AG09319 (cell line): ENCODE data around the gene EYS.
"Not testable (repeated sequence)": the region's sequence is repeated elsewhere in the genome, so short reads cannot be mapped to it uniquely, and the experiment has no call there.

Experiments
- DNase-seq: peaks from one replicate; pipeline ENCODE4 v3.0.0-alpha.2; 2010; ENCODE audit warnings: low read depth; ENCODE audit errors: extremely low read depth
- CTCF ChIP-seq: IDR thresholded peaks from 2 replicates; pipeline ENCODE4 v1.5.1; 2011; ENCODE audit warnings: low read depth, mild to moderate bottlenecking, inconsistent platforms, low read length, moderate library complexity

EYS gene

DNA sequence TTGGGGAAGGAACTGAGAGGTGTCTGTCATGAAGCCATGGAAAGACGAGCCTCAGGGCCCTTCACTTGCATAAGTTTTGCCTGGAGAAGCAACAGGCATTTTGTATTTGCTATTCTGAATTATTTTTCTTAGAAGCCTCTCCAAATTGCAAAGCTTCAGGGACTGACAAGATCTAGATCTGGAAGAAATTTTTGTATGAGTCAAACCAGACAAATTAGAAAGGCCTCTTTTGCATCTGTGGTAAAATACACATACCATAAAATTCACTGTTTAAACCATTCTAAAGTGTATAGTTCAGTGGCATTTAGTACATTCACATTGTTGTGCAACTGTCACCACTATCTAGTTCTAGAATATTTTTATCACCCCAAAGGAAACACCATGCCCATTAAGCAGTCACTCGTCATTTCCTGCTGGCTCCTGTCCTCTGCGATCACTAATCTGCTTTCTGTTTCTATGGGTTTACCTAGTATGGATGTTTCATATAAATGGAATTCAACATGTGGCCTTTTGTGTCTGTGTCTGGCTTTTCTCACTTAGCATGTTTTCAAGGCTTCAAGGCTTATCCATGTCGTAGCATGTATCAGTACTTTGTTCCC is 1802.3 kb downstream of the EYS start:
- TF ChIP-seq CTCF, result no peak
- no peak for DNase-seq

DNA sequence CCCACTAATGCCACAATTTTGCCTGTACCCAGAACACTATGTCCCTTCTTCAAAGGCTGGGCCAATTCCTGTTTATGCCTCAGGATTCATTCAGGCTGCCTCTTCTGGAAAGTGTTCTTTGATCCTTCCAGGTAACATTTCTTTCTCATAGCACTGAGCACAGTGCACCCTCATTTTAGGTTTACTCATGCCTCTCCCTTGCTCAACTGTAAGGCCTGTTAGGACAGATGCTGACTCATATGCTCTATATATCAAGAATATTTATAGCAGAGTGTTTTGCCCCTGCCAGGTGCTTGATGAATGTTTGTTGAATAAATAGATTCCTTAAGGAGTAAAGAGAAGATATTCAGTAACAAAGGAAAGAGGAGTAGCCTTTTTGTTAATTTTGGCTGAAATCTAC is 1807.5 kb downstream of the EYS start:
- no peak for DNase-seq
- no peak for TF ChIP-seq CTCF

DNA sequence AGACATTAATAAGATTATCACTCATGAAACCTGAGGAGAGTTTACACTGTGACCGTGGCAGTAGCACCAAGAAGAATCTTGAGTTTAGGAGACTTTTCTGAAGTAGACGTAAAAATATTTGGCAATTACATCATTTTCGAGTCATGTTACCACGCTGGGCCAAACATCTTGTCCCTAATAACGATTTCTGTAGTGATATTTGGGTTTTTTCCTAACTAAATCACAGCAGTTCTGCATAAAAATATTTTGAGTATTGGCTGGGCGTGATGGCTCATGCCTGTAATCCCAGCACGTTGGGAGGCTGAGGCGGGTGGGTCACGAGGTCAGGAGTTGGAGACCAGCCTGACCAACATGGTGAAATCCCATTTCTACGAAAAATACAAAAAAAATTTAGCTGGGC is 1809.1 kb downstream of the EYS start:
- DNase-seq, result no peak

DNA sequence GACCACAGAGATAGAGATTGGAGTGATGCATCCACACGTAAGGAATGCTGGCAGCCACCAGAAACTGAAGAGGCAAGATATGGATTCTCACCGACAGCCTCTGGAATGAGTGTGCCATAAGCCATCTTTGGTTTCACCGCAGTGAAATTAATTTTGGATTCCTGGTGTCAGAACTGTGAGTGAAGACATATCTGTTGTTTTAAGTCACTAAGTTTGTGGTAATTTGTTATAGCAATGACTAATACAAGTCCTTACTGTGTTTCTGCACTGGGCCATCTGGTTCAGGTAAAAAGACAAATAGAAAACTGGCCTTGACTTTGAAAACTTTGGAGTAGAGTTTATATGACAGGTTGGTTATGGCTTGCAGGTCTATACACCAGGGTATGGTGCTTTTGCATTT is 1809.6 kb downstream of the EYS start:
- no peak for DNase-seq
- no peak for TF ChIP-seq CTCF

More for the DNA sequence above, 1809.1 kb downstream of the EYS start:
- TF ChIP-seq CTCF, result no peak

DNA sequence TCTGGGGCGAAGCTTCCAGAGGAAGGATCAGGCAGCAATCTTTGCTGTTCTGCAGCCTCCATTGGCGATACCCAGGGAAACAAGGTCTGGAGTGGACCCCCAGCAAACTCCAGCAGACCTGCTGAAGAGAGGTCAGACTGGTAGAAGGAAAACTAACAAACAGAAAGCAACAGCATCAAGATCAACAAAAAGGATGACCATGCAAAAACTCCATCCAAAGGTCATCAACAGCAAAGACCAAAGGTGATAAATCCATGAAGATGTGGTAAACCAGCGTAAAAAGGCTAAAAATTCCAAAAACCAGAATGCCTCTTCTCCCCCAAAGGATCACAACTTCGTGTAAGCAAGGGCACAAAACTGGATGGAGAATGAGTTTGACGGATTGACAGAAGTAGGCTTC is 1818.6 kb downstream of the EYS start:
- TF ChIP-seq CTCF, result no peak

GRCh38 chr6:63887804-63888203 is 1819.2 kb downstream of the EYS start:
- not testable (repeated sequence) for DNase-seq

More for the DNA sequence above, 1818.6 kb downstream of the EYS start:
- DNase-seq, result no peak

GRCh38 chr6:63887002-63887751 is 1819.8 kb downstream of the EYS start:
- no peak for DNase-seq
- no peak for TF ChIP-seq CTCF

- TF ChIP-seq CTCF, result no peak
- DNase-seq, result no peak
Measured at GRCh38 chr6:63886341-63886740, 1820.7 kb downstream of the EYS start.
